SK-N-SH (cell line): Measurements from ENCODE around the gene KRTAP27-1.

ENCODE experiments used
- CHD2 ChIP-seq: fragments of 150-350 bp; IDR thresholded peaks from 2 replicates; pipeline ENCODE4 v1.6.1; 2018; ENCODE audit warnings: low read length; ENCODE audit not compliant: partially characterized antibody
- CTCF ChIP-seq: fragments of 200-600 bp; sonication (generic); IDR thresholded peaks from 2 replicates; pipeline ENCODE4 v1.6.1; 2017; ENCODE audit warnings: antibody characterized with exemption, mild to moderate bottlenecking, moderate library complexity
- EP300 ChIP-seq, 2 experiments: IDR thresholded peaks; 2 replicates each; pipeline versions ENCODE4 v1.4.0 to v1.6.1; 2012; ENCODE audit warnings: borderline replicate concordance in 1 of 2, low read depth in 1 of 2, low read length in 1 of 2
- EZH2phosphoT487 ChIP-seq: fragments of 200-600 bp; sonication (generic); IDR thresholded peaks from 2 replicates; pipeline ENCODE4 v1.6.1; 2017; ENCODE audit warnings: low read depth, mixed run types, mild to moderate bottlenecking, antibody characterized with exemption, moderate library complexity, borderline replicate concordance
- JUND ChIP-seq: IDR thresholded peaks from 2 replicates; pipeline ENCODE4 v1.4.0; 2012
- POLR2AphosphoS5 ChIP-seq: IDR thresholded peaks from 2 replicates; pipeline ENCODE4 v1.6.1; 2012; ENCODE audit warnings: low read depth, low read length
- TEAD4 ChIP-seq: IDR thresholded peaks from 2 replicates; pipeline ENCODE4 v1.4.0; 2012; ENCODE audit warnings: mild to moderate bottlenecking, borderline replicate concordance; ENCODE audit not compliant: insufficient read depth

DNA sequence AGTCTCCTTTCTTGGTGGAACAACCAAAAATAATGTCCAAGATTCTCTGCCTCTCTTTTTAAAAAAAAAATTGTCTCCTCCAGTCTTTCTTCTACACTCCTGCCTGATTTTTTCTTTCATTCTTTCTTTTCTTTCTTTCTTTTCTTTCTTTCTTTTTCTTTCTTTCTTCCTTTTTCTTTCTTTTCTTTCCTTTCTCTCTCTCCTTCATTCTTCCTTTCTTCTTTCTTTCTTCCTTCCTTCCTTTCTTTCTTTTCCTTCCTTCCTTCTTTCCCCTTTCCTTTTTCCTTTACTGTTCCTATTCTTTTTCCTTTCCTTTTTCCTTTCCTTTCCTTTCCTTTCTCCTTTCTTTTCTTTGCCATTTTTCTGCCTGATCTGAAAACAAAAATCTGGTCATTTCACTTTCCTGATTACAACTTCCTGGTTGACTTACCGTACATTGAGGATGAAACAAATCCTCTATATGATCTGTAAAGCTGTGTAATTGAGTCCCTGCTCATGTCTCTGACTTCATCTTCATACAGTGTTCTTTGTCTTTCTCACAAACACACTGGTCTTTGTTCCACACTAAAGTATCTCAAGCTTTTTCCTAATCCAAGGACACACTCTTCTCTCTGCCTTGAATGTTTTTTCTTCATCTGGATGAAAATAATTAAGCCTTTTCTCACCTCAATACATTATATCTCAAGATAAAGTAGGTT is 17.0 kb upstream of the KRTAP27-1 start:
- no peak for TF ChIP-seq CTCF
- TF ChIP-seq EZH2phosphoT487: no peak
- no peak for TF ChIP-seq JUND
- TF ChIP-seq EP300 (IDR thresholded peaks at IDR 0.05; ENCODE audit: borderline replicate concordance in 1 of 2, low read depth in 1 of 2, low read length in 1 of 2): no peak
- no peak for TF ChIP-seq POLR2AphosphoS5
- no peak for TF ChIP-seq CHD2
- TF ChIP-seq TEAD4: no peak
